ENCODE results near the gene CCNT1.
A peak's percentile ranks its signal among the peaks of the same experiment; 100 is the strongest.
"Not testable (repeated sequence)": the region's sequence is repeated elsewhere in the genome, so short reads cannot be mapped to it uniquely, and the experiment has no call there.

CCNT1 gene

DNA sequence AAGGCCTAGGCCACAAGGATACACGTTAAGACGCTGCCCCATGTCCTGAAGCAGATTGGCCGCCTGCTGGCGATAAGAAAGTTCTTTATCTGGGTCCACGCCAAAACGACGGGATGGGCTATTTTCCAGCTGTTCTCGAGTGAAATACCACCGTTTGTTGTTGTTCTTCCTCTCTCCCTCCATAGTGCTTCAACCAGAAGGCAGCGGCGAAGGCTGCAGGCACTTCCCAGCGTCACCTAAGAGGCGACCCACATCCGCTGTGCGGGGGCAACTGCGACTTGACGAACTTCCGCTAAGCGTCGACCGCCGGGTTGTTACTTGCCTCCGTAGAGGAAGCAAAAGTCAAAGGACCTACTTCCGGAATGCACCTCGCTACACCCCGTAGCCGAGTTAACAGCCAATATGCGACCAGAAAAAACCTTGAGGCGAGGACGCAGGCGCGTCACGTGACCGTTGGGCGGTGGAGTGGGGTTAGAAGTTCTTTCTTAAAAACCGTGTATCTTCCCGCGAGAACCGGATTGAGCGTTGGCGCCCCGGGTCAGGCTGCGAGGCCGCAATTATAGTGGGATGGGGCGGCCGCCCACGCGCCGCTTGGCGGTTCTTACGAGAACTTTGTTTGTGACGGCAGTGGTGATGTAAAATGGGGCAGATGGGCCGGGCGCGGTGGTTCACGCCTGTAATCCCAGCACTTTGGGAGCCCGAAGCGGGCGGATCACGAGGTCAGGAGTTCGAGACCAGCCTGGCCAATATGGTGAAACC is at the start of gene CCNT1:
Gene CCNT1, minus strand, starts transcription at position 215 of the 759 bp plus-strand sequence. Its CDS starts 32 bp downstream, at position 183.
- DNase-seq = peak; percentile 90

- DNase-seq = no peak
Observed at GRCh38 chr12:48765753-48766162, 49.3 kb upstream of the CCNT1 start.

- DNase-seq = no peak
Observed at GRCh38 chr12:48764521-48764920, 48.0 kb upstream of the CCNT1 start.

DNA sequence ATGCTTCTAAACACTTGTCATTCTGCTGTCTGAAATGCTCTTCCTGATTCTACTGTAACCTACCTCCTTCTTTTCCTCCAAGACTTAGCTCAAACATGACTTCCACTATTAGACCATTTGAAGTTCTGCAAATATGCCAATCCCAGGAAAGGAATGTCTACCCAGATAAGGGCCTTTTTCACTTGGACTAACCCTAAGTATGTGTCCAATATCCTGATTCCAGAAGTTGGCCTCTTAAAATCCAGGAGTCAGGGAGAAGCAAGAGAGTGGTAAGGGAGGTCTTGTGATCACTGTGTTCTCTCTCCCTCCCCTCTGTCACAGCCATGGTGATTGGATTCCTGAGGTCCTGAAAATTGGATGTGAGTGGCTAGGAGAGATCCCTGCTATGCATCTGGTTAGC is 42.2 kb upstream of the CCNT1 start:
- no peak for DNase-seq

DNA sequence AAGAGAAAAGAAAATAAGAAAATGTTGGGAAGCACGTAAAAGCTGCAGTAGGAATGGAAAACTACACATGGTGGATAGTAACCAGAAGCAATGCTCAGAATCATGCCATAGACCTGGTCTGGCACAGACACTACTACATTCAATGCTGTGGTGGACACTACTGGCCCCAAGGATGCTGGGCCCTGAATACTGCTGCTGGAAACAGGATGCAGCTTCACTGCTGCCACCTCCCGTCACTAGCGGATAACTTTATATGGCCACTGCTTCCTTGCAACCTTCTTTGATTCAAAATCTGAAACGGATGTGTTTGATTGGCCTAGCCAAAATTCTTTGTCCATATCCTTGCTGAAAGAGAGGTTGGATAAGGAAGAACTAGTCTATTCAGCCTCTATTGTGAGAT is 41.7 kb upstream of the CCNT1 start:
- no peak for DNase-seq

DNA sequence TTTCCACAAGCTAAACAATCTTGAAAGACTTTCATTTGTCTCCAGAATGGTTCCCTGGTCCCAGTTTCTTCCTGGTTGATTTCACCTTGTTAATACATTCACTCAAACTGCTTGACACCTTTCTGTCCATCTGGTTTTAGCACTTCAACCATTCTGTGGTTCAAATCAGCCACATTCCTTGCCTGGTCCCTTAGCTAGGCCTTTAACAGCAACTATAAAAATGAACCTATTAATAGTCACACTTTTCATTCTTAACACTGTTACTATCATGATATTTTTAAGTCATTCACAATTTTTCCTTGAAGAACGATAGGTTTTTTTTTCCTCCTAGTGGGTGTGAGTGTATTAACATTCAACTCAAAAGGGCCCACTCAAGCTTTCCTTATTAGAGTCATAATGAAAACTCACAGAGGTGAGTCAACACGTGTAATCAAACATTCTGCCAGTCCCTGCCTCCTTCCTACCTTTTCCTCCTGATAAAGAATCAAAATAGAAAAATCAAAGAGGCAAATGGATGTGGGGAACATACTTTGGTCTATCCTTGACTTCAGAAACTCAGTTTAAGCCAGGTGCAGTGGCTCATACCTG is 34.4 kb upstream of the CCNT1 start:
- DNase-seq = no peak

GRCh38 chr12:48750215-48750614 is 33.7 kb upstream of the CCNT1 start:
- no peak for DNase-seq

- peak; percentile 10 for DNase-seq
Observed at GRCh38 chr12:48744251-48745008, 27.9 kb upstream of the CCNT1 start.

DNA sequence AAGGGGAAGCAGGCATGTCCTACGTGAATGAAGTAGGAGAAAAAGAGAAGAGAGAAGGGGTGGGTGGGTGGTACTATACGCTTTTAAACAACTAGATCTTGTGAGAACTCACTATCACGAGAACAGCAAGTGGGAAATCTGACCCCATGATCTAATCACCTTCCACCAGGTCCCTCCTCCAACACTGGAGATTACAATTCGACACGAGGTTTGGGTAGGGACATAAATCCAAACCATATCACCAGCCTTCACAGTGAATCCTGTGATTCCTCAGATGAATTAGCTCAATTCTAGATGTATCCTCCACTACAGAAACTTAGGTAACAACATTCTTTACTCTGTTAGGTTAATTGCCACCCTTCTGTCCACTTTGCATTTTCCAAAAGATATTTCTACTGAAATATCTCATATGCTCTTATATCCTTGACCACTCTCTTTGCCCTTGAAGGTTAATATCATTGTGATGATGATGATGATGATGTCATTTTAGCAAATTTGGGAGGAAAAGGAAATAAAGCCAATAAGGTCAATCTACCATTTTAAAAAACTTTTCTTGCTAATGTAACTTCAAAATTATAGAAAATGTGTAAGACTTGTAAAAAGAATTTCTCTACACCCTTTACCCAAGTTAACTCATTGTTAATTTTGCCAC is 23.2 kb upstream of the CCNT1 start:
- no peak for DNase-seq

DNA sequence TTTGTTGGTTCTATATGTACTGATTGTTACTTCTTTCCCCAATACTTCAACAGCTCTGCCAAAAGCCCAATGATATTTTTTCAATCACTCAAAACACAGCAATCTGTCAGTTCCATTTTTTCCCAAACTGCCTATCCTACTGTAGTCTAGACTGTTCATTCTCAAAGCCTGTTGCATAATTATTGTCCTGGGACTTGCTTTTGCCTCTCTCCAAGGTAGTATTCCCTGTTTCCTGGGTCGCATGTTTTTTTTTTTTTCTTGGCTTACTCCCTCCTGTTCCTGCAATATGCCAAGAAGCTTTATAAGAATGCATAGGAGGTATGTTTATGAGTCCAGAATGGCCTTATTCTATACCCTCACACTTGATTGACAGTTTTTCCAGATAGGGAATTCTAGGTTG is 19.9 kb upstream of the CCNT1 start:
- DNase-seq = no peak

GRCh38 chr12:48728807-48729206 is 12.3 kb upstream of the CCNT1 start:
- no peak for DNase-seq

DNA sequence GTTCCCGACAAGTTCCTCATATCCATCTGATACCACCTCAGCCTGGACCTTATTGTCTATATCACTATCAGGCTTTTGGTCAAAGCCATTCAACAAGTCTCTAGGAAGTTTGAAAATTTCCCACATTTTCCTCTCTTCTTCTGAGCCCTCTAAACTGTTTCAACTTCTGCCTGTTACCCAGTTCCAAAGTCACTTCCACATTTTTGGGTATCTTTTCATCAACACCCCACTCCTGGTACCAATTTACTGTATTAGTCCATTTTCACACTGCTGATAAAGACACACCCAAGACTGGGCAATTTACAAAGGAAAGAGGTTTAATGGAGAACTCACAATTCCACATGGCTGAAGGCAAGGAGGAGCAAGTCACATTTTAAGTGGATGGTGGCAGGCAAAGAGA is 4.2 kb upstream of the CCNT1 start:
- not testable (repeated sequence) for DNase-seq

GRCh38 chr12:48720171-48720570 is 3.7 kb upstream of the CCNT1 start:
- not testable (repeated sequence) for DNase-seq

- not testable (repeated sequence) for DNase-seq
Observed at GRCh38 chr12:48719002-48719401, 2.5 kb upstream of the CCNT1 start.

DNA sequence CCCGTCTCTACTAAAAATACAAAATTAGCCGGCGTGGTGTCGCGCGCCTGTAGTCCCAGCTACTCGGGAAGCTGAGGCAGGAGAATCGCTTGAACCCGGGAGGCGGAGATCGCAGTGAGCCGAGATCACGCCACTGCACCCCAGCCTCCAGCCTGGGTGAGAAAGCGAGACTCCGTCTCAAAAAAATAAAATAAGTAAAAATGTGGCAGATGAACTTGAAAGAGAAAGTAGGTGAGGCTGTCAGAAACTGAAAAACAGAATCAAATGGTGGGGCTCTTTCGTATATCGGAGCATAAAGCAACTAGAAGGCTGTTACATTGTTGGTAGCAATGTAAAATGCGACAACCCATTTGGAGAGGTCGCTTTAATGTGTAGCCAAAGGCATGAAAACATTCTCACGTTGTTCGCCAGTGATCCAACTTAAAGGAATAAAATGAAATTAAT is 767 bp upstream of the CCNT1 start:
- DNase-seq = no peak

- DNase-seq = peak; percentile 25
Observed at GRCh38 chr12:48716168-48716492, 377 bp downstream of the CCNT1 start.

DNA sequence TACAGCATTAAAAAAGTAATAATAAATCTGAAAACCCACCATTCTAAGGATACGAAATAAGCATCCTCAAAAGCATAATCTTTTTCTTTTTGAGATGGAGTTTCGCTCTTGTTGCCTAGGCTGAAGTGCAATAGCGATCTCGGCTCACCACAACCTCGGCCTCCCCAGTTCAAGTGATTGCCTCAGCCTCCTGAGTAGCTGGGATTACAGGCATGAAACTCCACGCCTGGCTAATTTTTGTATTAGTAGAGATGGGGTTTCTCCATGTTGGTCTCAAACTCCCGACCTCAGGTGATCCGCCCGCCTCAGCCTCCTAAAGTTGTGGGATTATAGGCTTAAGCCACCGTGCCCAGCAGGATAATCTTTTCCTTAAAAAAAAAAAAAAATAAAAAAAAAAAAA is 4.3 kb downstream of the CCNT1 start:
- no peak for DNase-seq

- DNase-seq = not testable (repeated sequence)
Observed at GRCh38 chr12:48698822-48699221, 17.7 kb downstream of the CCNT1 start.

DNA sequence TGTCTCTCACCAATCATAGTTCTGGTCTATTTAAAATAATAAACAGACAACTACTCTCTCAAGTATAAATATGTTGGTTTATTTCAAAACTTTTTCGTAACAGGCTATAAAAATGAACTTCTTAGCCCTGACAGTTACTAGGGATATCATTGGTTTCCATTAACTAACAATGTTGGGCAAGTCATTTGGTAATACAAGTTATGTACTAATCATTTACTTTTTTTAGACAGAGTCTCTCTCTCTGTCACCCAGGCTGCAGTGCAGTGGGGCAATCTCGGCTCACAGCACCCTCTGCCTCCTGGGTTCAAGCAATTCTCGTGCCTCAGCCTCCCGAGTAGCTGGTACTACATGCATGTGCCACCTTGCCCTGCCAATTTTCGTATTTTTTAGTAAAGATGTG is 19.9 kb downstream of the CCNT1 start:
- DNase-seq = no peak

DNA sequence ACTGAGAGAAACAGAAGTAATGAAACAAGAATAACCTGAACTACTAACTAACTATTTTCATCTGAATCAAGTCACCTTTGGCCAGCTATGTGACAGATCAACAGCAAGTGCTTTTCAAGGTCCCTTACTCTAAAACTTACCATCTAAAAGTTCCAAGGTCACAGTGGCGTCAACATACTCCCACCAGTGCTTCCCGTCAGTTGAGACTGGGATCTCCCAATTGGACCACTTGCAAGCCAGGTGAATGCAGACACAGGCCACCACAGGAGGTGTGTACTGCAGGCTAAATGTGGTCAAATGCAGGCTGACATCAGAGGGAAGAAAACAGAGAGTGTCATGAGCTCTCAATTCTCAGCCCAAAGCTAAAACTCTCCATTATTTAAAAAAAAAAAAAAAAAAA is 20.6 kb downstream of the CCNT1 start:
- no peak for DNase-seq

DNA sequence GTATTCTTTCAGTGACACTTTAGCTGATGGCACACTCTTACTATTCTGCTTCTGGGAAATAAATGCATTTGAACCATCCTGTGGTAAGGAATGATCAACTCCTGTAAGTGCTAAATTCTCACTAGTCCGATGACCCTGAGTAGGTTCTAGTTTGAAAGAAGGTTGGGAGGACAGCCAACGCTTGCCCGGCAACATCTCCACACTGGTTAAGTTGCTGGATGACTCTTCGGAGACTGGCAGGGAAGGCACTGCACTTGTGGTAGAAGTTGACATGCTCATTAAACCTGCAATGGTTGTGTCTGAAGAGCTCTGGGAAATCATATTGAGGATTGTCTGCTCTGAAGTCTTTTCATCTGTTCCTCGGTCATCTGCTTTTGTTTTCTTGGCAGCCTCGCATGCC is 22.5 kb downstream of the CCNT1 start:
- no peak for DNase-seq

- DNase-seq = no peak
Observed at GRCh38 chr12:48693572-48693971, 22.9 kb downstream of the CCNT1 start.

DNA sequence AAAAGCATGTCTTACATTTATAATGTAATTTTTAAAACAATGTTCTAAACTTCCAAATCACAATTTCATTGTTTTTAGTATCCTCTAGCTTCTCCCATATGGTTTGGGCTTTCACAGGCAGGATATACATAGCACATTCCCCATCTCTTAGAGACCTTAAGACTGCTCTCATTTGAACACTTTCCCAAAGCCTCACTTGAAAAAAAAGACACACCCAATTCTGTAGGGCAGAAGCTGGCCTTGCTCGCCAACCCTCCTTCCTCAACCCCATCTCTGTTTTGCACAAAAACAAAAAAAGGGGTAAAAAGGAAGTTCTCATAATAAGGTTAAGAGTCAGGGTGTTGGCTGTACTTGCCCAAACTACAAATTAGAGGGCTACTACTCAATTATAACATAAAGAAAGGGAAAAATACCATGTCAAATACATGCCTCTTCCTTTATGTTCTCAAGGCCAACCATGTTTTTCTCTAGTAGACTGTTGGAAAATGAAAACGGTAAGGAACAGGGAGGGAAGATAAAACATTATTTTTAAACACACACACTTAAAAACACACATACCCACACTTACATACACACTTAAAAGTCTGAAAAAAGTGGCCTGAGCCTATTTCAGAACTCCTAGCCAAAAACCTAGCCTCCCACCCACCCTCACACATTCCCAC is 24.6 kb downstream of the CCNT1 start:
- DNase-seq = no peak
